Measurements from ENCODE around the gene SMARCA2. TPM values are rescaled to one million over a fixed set of nuclear protein-coding genes. Genes with fewer than 3 reads are reported as not detected.

The SMARCA2 gene
- total and polyA plus RNA-seq, 10 of the 15 experiments (the other 5 are each of a cell fraction or from before 2014, with no cell fraction given), result 100 to 392 (median 204) TPM

DNA sequence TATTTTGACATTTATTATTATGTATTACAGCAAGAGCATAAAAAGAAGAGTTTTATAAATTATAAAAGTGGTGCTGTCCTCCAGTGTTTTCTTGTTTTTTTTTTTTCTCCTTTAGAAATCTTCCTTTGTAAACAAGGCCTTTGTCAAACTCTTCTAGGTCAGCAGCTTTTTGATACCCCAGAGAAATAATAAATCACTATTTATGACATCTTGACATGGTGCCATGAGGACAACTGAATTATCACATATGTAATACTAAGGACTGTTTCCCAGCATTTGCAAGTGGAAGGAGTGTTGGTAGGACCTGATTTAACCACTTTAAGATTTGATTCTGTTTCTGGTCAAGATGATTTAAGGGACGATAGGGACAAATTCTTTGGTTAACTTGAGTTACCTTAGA, 4.6 kb downstream of the SMARCA2 start:
- in situ Hi-C loops (cut with MboI), result no loop called here
- Histone ChIP-seq H3K36me3 (ENCODE audit: control insufficient read depth in 2 of 2, insufficient read depth in 2 of 2, low read length in 1 of 2) (peaks cover 0 to 7% of the 10 kb centered on the region in 2 experiments; a peak in 1 of 4 replicates), H3K4me3 (peak overlapping the region; percentile 48), H2AFZ (ENCODE audit: control insufficient read depth, low read depth, low read length) (no peak overlapping the region), H3K4me2 (ENCODE audit: control insufficient read depth, insufficient read depth) (peak overlapping the region; percentile 64; the same call in 1 of the 2 replicates), H3K9ac (ENCODE audit: control insufficient read depth, insufficient read depth, low read length) (peak overlapping the region; percentile 95; the same call in 1 of the 2 replicates), H4K20me1 (ENCODE audit: control insufficient read depth, insufficient read depth) (peaks cover 8% of the 10 kb centered on the region; the same call in 1 of the 2 replicates), H3K27ac (ENCODE audit: control insufficient read depth, insufficient read depth) (peak overlapping the region; percentile 42; the same call in 1 of the 2 replicates), H3K79me2 (ENCODE audit: control insufficient read depth, insufficient read depth, low read length) (peaks cover 97% of the 10 kb centered on the region), H3K9me3 (replicated peaks; ENCODE audit: control insufficient read depth, insufficient read depth, low read length) (no peaks in the 10 kb centered on the region), H3K4me1 (ENCODE audit: control insufficient read depth, insufficient read depth, low read length) (peaks cover 26% of the 10 kb centered on the region), H3K27me3 (replicated peaks in 1 of 2; ENCODE audit: control insufficient read depth in 2 of 2, insufficient read depth in 2 of 2, low read length in 1 of 2) (no peaks in the 10 kb centered on the region)
- SMC1A ChIA-PET (ENCODE audit: uncharacterized antibody, unreplicated experiment), result interaction anchor here (1.6 kb wide), 1 partner anchor 39 kb away, joined by 3 read pairs; no protein-coding TSS in a partner anchor
- DNase-seq (ENCODE audit: low read depth, low spot score) (no peak), ATAC-seq (no peak), FAIRE-seq (no peak)
- RAD21 ChIA-PET (ENCODE audit: unreplicated experiment), result no interaction called here
- WGBS (ENCODE audit: insufficient coverage, insufficient replicate concordance, low lambda C conversion rate, missing lambda C conversion rate), result 33% methylated on average over 1 of the region's 1 CpG
- CTCF ChIA-PET, result no interaction called here
- BruUV-seq (replicated peaks), result no TSS peak
- POLR2A ChIA-PET, result no interaction called here
- TF ChIP-seq WRNIP1 (IDR thresholded peaks at IDR 0.05; ENCODE audit: borderline replicate concordance, low read depth, low read length), result no peak
- TF ChIP-seq TAF1 (IDR thresholded peaks at IDR 0.05; ENCODE audit: borderline replicate concordance, low read depth, low read length), result no peak
- TF ChIP-seq, protein P1, sequence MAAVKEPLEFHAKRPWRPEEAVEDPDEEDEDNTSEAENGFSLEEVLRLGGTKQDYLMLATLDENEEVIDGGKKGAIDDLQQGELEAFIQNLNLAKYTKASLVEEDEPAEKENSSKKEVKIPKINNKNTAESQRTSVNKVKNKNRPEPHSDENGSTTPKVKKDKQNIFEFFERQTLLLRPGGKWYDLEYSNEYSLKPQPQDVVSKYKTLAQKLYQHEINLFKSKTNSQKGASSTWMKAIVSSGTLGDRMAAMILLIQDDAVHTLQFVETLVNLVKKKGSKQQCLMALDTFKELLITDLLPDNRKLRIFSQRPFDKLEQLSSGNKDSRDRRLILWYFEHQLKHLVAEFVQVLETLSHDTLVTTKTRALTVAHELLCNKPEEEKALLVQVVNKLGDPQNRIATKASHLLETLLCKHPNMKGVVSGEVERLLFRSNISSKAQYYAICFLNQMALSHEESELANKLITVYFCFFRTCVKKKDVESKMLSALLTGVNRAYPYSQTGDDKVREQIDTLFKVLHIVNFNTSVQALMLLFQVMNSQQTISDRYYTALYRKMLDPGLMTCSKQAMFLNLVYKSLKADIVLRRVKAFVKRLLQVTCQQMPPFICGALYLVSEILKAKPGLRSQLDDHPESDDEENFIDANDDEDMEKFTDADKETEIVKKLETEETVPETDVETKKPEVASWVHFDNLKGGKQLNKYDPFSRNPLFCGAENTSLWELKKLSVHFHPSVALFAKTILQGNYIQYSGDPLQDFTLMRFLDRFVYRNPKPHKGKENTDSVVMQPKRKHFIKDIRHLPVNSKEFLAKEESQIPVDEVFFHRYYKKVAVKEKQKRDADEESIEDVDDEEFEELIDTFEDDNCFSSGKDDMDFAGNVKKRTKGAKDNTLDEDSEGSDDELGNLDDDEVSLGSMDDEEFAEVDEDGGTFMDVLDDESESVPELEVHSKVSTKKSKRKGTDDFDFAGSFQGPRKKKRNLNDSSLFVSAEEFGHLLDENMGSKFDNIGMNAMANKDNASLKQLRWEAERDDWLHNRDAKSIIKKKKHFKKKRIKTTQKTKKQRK (IDR thresholded peaks at IDR 0.05; ENCODE audit: low read depth, low read length), result no peak
- TF ChIP-seq JUND (IDR thresholded peaks at IDR 0.05; ENCODE audit: low read depth, low read length), result no peak
- intact Hi-C loops (cut with micrococcal nuclease; ENCODE audit: unreplicated experiment), result loop anchor here (2.0 kb wide), 1 partner anchor 35 kb away; no protein-coding TSS in a partner anchor

Measured in GM12878 (cell line).